Measurements from ENCODE around the gene KRT39.
"Not testable (repeated sequence)": the region's sequence is repeated elsewhere in the genome, so short reads cannot be mapped to it uniquely, and the experiment has no call there.

GRCh38 chr17:40999563-40999962 lies 32.8 kb upstream of the KRT39 start, which contains the start of gene KRTAP3-2:
- not testable (repeated sequence) for TF ChIP-seq EZH2 (IDR thresholded peaks at IDR 0.05); POLR2AphosphoS5 (IDR thresholded peaks at IDR 0.05; ENCODE audit: borderline replicate concordance, low read depth, low read length); FOXP2 (optimal IDR thresholded peaks at IDR 0.05; ENCODE audit: control extremely low read depth, extremely low read length, insufficient read depth)

Measured in SK-N-MC (cell line).